Kidney (tissue), 14 donors: ENCODE measurements around the gene PPIF. TPM values are rescaled to one million over a fixed set of nuclear protein-coding genes. Genes with fewer than 3 reads are reported as not detected.

Experiments used
- DNase-seq, 5 donors: peaks; one replicate each; pipeline ENCODE4 v3.0.0-alpha.2; 2013 to 2020
- FAIRE-seq: peaks from 2 replicates; lab custom pipeline; 2012; peaks lifted over from hg19 to GRCh38; lab: Jason Lieb, UNC
- H3K27ac ChIP-seq, 2 donors: one replicate each; pipeline ENCODE4 v1.7.0; 2013; ENCODE audit warnings: low read depth in 2 of 2, low read length in 2 of 2, inconsistent platforms in 1 of 2
- H3K27me3 ChIP-seq: one replicate; pipeline ENCODE4 v1.7.1; 2013; ENCODE audit warnings: low read length, inconsistent platforms; ENCODE audit not compliant: control insufficient read depth, insufficient read depth
- H3K36me3 ChIP-seq, 3 donors: one replicate each; pipeline versions ENCODE4 v1.7.0 to v1.7.1; 2013; ENCODE audit warnings: low read length in 3 of 3, control low read depth in 1 of 3, inconsistent platforms in 1 of 3; ENCODE audit not compliant: insufficient read depth in 3 of 3, control insufficient read depth in 2 of 3
- H3K4me1 ChIP-seq, 3 donors: one replicate each; pipeline versions ENCODE4 v1.7.0 to v1.7.1; 2013; ENCODE audit warnings: low read length in 3 of 3, inconsistent platforms in 1 of 3, low read depth in 1 of 3; ENCODE audit not compliant: control insufficient read depth in 2 of 3, insufficient read depth in 2 of 3
- H3K4me3 ChIP-seq, 3 donors: one replicate each; pipeline versions ENCODE4 v1.7.0 to v1.8.1; 2013; ENCODE audit warnings: low read length in 3 of 3, control low read depth in 1 of 3, inconsistent platforms in 1 of 3
- H3K9ac ChIP-seq, 3 donors: one replicate each; pipeline versions ENCODE4 v1.7.0 to v1.7.1; 2013; ENCODE audit warnings: low read length in 3 of 3, control low read depth in 1 of 3, inconsistent platforms in 1 of 3
- H3K9me3 ChIP-seq, 3 donors: one replicate each; pipeline versions ENCODE4 v1.7.0 to v1.7.1; 2013; ENCODE audit warnings: low read length in 3 of 3, control low read depth in 1 of 3, inconsistent platforms in 1 of 3; ENCODE audit not compliant: control insufficient read depth in 2 of 3, insufficient read depth in 1 of 3
- intact Hi-C: fragments of 100-400 bp; cut with DNase I; formaldehyde crosslinking; loops from one replicate; pipeline ENCODE4 v1.11.1; 2022
- polyA plus RNA-seq: library from polyadenylated mRNA; stranded (reverse); fragments of 350-450 nt; fragmentation: Illumina TruSeq; extraction: RNeasy Lipid Tissue Mini Kit (QIAGEN cat#74804); gene quantifications from one replicate; pipeline ENCODE4 v1.2.3, GENCODE V29; 2014; ENCODE audit warnings: low read depth, low replicate concordance; ENCODE audit not compliant: insufficient read depth
- total RNA-seq: library from RNA; stranded (reverse); fragmentation: NEBNext Ultra II Directional; extraction: Animal tissue kit (Norgen Biotek cat#: 25700); gene quantifications from one replicate; pipeline ENCODE4 v1.2.1, GENCODE V29; 2021
- TF ChIP-seq, protein P1 (sequence below): IDR thresholded peaks from 3 replicates; pipeline ENCODE4 v1.5.1; 2012; ENCODE audit warnings: mild to moderate bottlenecking, moderate library complexity, borderline replicate concordance; ENCODE audit not compliant: insufficient read depth; ENCODE audit errors: extremely low read depth
- donor health status: control.
- donor health status: control.
- donor health status: control.
- donor health status: control.
- donor health status: control.
- donor health status: DM: yes; HTN: yes; CAD: no.
- donor health status: Normal renal cell carcinoma (clear cell type).

The PPIF gene
- total and polyA plus RNA-seq, 2 donors from 2014 or later, result 36.7 to 120 TPM

GRCh38 chr10:79385392-79385795, 38.1 kb downstream of the PPIF start:
- no peak overlapping the region for H3K9ac ChIP-seq
- H3K27ac ChIP-seq, result no peak overlapping the region
- no peaks in the 10 kb centered on the region for H3K9me3 ChIP-seq
- no peaks in the 10 kb centered on the region for H3K27me3 ChIP-seq
- no peaks in the 10 kb centered on the region for H3K36me3 ChIP-seq
- TF ChIP-seq, protein P1, sequence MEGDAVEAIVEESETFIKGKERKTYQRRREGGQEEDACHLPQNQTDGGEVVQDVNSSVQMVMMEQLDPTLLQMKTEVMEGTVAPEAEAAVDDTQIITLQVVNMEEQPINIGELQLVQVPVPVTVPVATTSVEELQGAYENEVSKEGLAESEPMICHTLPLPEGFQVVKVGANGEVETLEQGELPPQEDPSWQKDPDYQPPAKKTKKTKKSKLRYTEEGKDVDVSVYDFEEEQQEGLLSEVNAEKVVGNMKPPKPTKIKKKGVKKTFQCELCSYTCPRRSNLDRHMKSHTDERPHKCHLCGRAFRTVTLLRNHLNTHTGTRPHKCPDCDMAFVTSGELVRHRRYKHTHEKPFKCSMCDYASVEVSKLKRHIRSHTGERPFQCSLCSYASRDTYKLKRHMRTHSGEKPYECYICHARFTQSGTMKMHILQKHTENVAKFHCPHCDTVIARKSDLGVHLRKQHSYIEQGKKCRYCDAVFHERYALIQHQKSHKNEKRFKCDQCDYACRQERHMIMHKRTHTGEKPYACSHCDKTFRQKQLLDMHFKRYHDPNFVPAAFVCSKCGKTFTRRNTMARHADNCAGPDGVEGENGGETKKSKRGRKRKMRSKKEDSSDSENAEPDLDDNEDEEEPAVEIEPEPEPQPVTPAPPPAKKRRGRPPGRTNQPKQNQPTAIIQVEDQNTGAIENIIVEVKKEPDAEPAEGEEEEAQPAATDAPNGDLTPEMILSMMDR, result no peak
- H3K4me1 ChIP-seq, result peaks cover 0 to 6% (median 0%) of the 10 kb centered on the region in 3 donors
- DNase-seq (peak in 1 of 5 donors; percentile 30), FAIRE-seq (no peak)
- intact Hi-C loops, result no loop called here
- H3K4me3 ChIP-seq, result no peak overlapping the region

DNA sequence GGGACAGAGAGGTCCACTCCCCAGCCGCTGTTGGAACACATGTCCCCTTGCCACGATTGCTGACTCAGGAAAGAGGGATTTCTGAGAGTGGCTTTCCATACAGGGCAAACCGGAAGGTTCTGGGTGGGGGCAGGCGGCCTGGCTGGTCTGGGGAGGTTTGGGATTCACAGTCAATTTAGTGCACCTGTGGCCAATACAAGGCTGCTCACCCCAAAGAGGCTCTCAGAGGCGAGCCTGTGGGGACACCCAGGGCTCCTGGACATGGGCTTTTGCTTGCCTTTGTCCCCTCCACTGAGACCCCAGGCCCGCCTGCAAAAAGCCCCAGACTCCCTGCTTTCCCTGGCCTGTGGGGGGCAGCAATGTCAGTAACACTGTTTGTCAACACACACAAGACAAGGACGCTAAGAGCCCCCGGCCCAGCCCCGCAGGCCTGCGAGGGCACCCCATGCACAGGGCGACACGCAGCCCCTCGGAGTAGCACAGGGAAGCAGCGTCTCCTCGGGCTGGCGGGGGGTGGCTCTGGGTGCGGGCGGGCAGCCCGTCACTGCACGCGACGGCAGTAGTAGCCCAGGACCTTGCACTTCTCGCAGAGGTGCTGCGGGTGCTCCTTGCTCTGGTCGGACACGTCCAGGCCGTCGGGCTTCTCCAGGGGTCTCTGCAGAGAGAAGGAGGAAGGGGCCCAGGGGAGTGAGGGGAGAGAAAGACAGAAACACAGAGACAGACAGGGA, 38.7 kb downstream of the PPIF start:
- TF ChIP-seq, protein P1, result no peak
- Histone ChIP-seq H3K36me3 (no peaks in the 10 kb centered on the region), H3K27me3 (no peaks in the 10 kb centered on the region), H3K4me1 (no peaks in the 10 kb centered on the region), H3K9me3 (no peaks in the 10 kb centered on the region), H3K4me3 (no peak overlapping the region), H3K9ac (no peak overlapping the region), H3K27ac (no peak overlapping the region)
- DNase-seq (peak in 2 of 5 donors; percentile 32 to 63), FAIRE-seq (no peak)
- intact Hi-C loops, result no loop called here

DNA sequence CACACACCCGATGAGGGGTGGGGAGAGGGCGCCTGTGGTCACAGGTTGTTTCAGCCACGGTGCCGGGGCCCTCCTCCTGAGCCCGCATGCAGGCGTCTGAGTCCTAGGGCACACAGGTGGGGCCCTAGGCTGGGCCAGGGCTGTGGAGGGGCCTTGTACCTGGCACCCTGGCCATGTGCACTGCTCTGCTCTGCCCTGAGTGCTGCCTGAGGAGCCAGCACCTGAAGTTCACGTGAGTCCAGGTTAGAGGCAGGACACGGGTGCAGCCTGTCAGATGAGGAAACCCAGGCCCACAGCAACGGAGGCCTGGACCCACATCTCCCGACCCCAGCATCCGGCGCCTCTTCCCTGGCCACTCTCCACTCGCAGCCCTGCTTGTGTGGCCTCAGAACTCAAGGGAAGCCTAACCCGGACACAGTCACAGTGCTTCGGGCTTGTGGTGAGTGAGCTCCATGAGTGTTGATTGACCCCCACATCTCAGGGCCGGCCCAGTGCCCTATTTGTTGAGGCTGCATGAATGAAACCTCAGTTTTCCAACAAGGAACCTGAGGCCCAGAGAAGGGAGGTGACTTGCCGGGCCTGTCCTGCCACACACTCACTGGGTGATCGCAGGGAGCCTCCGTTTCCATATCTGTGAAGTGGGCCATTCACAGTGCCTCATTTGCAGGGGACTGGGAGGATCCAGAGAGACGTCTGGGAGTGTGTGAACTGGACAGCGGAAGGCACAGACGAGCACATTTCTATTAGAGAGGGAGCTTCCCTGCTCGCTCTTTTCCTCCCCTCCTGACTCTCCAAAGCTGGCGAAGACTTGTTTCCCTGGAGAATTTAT, 39.6 kb downstream of the PPIF start:
- peak in 2 of 5 donors; percentile 26 to 61 for DNase-seq
- TF ChIP-seq, protein P1, result no peak
- no peaks in the 10 kb centered on the region for H3K9me3 ChIP-seq
- no peaks in the 10 kb centered on the region for H3K27me3 ChIP-seq
- intact Hi-C loops, result no loop called here
- H3K9ac ChIP-seq, result no peak overlapping the region
- no peak for FAIRE-seq
- no peak overlapping the region for H3K27ac ChIP-seq
- H3K36me3 ChIP-seq, result no peaks in the 10 kb centered on the region
- no peak overlapping the region for H3K4me3 ChIP-seq
- no peaks in the 10 kb centered on the region for H3K4me1 ChIP-seq
